ENCODE measurements around the gene IRX3.

IRX3 gene

DNA sequence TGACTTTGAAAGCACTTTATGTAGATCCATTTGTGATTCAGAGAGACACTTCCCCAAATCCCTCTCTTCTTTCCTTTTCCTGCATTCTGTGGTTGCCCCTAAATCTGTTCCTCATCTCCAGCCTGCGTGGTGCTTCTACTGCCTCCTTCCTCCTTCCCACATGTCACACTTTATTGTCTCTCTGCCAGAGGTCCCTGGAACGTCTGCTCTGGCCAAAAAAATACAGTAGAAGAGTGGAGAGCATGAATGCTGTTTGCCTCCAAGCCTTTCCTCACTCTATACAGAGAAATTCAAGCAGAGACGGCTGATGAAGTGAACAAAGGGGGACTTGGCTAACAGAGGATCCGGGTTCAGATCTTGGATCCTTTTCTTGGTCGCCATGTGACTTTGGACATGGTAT is 22.8 kb upstream of the IRX3 start:
- Mint-ChIP-seq H3K9me3 (no peaks in the 10 kb centered on the region), H3K36me3 (ENCODE audit: low read depth) (no peaks in the 10 kb centered on the region), H3K27me3 (ENCODE audit: low read depth) (no peaks in the 10 kb centered on the region), H3K4me3 (no peak overlapping the region), H3K4me1 (ENCODE audit: low read depth) (no peaks in the 10 kb centered on the region), H3K27ac (no peak overlapping the region)

DNA sequence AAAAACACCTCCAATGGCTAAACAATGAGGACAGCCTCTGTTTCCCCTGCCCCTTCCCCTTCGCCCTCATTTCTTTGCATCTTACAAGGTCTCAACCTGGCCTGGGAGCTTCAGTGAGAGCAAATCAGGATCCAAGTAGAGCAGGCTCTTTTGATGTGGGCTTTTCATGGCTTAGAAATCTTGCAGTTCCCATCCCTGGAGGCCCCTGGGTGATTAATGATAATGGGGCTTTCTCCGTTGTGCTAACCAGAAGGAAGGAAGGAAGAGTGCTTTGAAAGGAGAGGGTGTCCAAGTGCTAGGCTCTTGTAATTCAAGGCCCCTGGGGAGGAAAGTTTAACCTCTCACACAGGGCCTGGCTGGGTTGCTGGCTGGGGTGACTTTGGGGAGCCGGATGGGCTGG is 18.5 kb upstream of the IRX3 start:
- H3K9me3 Mint-ChIP-seq, result no peaks in the 10 kb centered on the region
- H3K27ac Mint-ChIP-seq, result no peak overlapping the region
- H3K4me1 Mint-ChIP-seq (ENCODE audit: low read depth), result no peaks in the 10 kb centered on the region
- H3K36me3 Mint-ChIP-seq (ENCODE audit: low read depth), result no peaks in the 10 kb centered on the region
- no peaks in the 10 kb centered on the region for H3K27me3 Mint-ChIP-seq (ENCODE audit: low read depth)
- no peak overlapping the region for H3K4me3 Mint-ChIP-seq

DNA sequence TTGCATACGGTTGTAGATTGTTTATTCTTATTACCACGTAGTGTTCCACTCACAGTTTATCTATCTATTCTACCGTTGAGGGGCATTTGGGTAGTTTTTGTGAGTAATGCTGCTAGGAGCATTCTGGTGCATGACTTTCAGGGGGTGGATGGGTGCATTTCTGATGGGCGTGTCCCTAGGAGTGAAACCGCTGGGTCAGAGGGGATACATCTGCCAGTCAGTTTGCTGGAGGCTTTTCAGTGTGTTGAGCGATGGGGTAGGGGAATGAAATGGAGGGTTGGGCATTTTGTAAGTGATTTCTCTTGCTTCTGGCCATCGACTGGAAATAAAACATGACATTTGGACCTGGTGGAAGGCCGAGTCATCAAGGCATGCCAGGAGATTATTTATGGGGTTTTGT is 17.0 kb upstream of the IRX3 start:
- H3K27ac Mint-ChIP-seq, result no peak overlapping the region
- no peaks in the 10 kb centered on the region for H3K4me1 Mint-ChIP-seq (ENCODE audit: low read depth)
- no peak overlapping the region for H3K4me3 Mint-ChIP-seq
- H3K9me3 Mint-ChIP-seq, result no peaks in the 10 kb centered on the region
- H3K36me3 Mint-ChIP-seq (ENCODE audit: low read depth), result no peaks in the 10 kb centered on the region
- no peaks in the 10 kb centered on the region for H3K27me3 Mint-ChIP-seq (ENCODE audit: low read depth)

DNA sequence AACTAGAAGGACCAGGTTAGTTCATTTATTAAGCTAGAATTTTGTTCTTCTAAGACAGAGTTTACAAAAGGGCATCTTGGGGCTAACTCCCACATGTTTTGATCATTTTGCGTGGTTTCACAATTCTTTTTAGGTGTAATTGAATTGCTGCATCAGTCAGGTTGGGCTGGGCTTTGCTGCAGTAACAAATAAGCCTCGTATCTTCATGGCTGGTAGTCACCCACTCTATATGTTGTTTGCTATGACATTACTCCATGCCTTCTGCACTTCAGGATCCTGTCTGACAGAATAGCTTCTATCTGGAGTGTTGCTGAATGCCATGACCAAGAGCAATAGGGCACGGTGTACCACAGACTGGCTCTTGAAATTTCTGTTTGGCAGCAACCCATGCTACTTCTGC is 10.6 kb upstream of the IRX3 start:
- Mint-ChIP-seq H3K9me3 (peaks cover 8% of the 10 kb centered on the region), H3K4me1 (ENCODE audit: low read depth) (no peaks in the 10 kb centered on the region), H3K36me3 (ENCODE audit: low read depth) (no peaks in the 10 kb centered on the region), H3K27me3 (ENCODE audit: low read depth) (peaks cover 19% of the 10 kb centered on the region), H3K27ac (no peak overlapping the region), H3K4me3 (no peak overlapping the region)

DNA sequence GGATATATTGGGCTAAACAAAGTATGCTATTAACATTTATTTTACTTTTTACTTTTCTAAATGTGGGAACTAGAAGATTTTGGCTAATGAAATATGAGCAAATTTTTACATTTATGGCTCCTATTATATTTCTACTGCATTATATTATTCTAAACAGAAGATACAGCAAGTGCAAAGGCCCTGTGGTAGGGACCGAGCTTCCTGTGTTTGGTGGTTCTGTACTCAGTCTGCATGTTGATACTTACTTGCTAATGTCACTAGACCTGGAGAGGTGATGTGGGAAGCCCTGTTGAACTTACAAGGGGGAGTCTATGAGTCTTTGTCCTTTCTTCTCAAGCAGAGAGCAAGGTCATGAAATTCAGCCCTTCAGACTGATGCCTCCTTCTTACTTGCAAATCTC is 10.0 kb upstream of the IRX3 start:
- H3K27ac Mint-ChIP-seq, result no peak overlapping the region
- no peak overlapping the region for H3K4me3 Mint-ChIP-seq
- peaks cover 8% of the 10 kb centered on the region for H3K9me3 Mint-ChIP-seq
- H3K27me3 Mint-ChIP-seq (ENCODE audit: low read depth), result peaks cover 25% of the 10 kb centered on the region
- no peaks in the 10 kb centered on the region for H3K36me3 Mint-ChIP-seq (ENCODE audit: low read depth)
- no peaks in the 10 kb centered on the region for H3K4me1 Mint-ChIP-seq (ENCODE audit: low read depth)

DNA sequence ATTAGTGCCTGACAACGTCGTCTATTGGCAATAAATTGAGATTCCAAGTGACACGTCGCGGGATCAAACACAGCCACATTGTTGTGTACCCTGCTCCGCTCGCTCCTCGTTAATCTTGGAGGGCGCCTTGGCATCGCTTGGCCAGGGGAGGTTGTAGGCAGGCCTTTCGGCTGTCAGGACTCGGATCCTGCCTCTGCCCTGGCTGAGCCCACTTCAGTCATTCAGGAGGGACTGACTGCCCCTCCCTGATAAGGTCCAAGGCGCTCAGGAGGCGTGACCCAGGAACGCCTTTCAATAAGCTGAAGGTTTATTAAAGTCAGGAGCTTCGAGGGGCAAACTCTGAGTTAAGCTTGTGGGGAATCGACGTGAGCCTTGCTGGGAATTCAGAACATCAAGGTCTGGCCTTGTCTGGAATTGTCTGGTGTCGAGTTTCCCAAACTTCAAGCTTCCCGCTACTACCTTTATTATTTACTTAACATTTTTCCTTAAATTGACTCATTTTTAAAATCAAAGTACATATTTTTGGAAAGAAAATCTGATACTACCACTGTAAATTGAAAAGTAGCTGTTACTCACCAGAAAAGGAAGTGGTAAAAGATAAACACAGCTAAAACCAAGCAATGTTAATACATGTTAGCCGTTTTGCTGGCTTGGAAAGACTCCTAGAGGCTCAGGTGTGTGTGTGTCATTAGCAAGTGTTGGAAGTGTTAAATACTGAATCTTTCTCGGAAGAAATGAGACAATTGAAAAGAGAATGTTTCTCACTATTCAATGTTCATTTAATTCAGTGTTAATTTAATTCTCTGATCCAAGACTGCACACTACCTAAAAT is 5.3 kb upstream of the IRX3 start:
- Mint-ChIP-seq H3K36me3 (ENCODE audit: low read depth) (peaks cover 5% of the 10 kb centered on the region), H3K27me3 (ENCODE audit: low read depth) (peaks cover 62% of the 10 kb centered on the region), H3K9me3 (peaks cover 3% of the 10 kb centered on the region), H3K4me1 (ENCODE audit: low read depth) (peaks cover 3% of the 10 kb centered on the region), H3K27ac (peak overlapping the region; percentile 15), H3K4me3 (no peak overlapping the region)

DNA sequence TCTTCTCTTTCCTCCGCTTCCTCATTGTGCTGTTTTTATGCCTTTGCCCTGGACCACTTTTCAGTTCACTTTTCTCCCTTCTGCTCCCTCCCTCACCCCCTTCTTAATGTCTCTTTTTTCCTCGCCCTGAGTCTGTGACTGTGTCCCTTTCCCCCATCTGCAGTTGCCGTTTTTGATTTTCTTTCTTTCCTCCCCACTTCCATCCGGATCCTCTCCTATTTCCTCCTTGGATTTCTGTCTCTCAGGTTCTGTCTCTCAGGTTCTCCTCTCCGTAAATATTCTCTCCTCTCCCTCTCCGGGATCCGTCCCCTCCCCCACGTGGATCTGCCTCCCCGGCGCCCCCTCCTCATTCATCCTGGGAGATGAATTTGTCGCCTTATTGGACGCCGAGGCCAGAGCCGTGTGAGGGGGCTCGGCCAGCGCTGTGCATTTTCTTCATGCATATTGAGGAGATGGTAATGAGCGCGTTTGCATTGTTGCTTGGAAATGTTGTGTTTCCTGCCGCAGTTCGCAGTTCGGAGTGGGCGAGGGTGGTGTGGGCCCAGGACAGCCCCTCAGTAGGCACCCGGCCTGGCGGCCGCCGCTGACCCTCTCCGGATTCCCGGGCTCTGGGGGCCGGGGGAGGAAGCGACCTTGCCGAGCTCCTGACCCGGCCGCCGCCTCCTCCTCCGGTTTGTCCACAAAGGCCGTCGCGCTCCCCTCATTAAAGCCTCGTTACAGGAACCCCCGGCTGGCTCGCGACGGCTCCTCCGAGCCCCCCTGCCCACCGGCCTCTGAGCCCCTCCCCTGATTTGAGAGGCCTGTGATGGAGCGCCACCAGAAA is 4.5 kb upstream of the IRX3 start:
- H3K36me3 Mint-ChIP-seq (ENCODE audit: low read depth), result peaks cover 10% of the 10 kb centered on the region
- H3K27ac Mint-ChIP-seq, result peak overlapping the region; percentile 58
- H3K27me3 Mint-ChIP-seq (ENCODE audit: low read depth), result peaks cover 68% of the 10 kb centered on the region
- H3K9me3 Mint-ChIP-seq, result peaks cover 3% of the 10 kb centered on the region
- peaks cover 7% of the 10 kb centered on the region for H3K4me1 Mint-ChIP-seq (ENCODE audit: low read depth)
- H3K4me3 Mint-ChIP-seq, result peak overlapping the region; percentile 23

DNA sequence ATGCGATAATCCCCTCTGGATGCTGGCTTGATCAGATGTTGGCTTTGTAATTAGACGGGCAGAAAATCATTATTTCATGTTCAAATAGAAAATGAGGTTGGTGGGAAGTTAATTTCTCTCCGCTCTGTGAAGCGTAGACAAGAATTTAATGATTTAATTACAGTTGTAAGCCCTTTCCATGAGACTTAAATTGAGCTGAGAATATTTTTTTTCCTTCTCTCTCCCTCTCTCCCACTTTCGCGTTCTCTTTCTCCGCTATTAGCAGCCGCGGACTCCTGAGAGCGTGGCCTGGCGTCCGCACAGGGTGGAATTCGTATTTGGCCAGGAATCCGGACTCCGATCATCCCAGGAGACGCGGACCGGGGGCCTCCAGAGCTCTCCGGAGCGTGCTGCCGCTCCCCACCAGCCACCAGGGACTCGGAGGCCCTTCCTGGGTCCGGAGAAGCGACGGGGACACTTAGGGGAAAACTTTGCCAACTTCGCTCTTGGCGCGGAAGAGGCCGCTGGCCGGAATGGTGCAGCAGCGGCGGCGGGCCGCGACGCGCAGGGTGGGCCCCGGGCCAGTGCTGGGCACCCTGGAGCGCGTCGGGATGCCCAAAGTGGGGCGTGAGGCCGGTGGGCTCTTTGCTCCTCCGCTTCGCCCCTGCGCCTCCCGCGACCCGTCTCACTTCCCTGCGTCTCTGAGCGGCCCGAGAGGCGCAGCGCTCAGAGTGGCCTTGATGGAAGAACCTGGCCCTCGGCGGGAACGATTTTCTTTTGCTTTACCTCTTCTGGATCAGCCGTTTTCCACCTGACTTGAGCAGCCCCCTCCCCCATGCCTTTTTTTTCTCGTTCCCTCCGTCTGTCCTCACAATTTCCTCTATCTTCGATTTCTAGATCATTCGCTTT is 3.6 kb upstream of the IRX3 start:
- Mint-ChIP-seq H3K4me1 (ENCODE audit: low read depth) (peaks cover 9% of the 10 kb centered on the region), H3K27ac (peak overlapping the region; percentile 58), H3K4me3 (peak overlapping the region; percentile 23), H3K27me3 (ENCODE audit: low read depth) (peaks cover 67% of the 10 kb centered on the region), H3K36me3 (ENCODE audit: low read depth) (peaks cover 12% of the 10 kb centered on the region), H3K9me3 (no peaks in the 10 kb centered on the region)

DNA sequence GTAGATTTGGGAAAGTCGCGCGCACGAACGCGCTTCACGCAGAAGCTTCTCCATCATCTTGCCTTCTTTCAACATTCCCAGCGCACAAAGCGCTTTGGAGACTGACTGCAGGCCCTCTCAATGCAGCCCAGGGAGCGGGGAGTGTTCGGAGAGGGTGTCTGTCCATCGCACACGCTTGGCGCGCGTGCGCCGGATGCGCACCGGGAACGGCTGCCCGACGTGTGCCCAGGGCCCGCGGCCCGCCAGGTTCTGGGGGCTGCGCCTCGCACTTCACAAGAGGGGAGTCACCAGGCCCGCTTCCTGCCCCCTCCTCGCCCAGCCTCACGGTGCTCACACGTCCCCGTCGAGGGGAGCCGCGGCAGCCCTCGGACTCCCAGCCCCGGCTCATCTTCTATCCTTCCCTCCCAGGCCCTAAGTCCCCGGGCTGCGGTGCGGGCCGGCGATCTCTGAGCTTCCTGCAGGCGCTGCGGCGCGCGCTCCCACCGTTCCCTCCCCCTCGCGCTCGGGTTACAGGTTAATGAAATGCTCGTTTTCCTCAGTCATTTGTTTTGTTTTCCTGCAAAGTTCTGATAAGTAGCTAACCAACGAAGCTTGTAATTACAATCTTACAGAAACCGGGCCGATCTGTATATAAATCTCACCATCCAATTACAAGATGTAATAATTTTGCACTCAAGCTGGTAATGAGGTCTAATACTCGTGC is 2.8 kb upstream of the IRX3 start:
- Mint-ChIP-seq H3K27ac (peak overlapping the region; percentile 34), H3K4me1 (ENCODE audit: low read depth) (peaks cover 12% of the 10 kb centered on the region), H3K4me3 (no peak overlapping the region), H3K36me3 (ENCODE audit: low read depth) (peaks cover 13% of the 10 kb centered on the region), H3K9me3 (no peaks in the 10 kb centered on the region), H3K27me3 (ENCODE audit: low read depth) (peaks cover 72% of the 10 kb centered on the region)

DNA sequence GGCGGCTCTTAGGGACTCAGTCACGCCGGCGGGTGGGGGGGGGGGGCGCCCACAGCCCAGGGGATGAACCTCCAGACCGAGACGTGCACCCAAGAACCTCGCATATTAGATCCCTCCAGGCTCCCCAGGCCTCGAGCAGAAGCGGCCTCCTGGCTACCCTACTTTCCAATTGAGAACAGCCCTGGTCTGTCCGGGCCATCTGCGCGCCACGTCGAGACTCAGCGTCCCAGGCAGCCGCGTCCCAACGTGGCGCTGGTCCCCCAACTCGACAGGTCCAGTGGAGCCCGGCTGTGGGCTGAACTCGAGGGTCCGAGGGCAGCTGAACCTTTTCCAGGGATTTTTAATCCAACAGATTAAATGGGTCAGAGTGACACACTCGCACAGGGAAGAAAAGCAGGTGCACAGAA is 2.3 kb upstream of the IRX3 start:
- Mint-ChIP-seq H3K4me1 (ENCODE audit: low read depth) (peaks cover 12% of the 10 kb centered on the region), H3K9me3 (no peaks in the 10 kb centered on the region)

DNA sequence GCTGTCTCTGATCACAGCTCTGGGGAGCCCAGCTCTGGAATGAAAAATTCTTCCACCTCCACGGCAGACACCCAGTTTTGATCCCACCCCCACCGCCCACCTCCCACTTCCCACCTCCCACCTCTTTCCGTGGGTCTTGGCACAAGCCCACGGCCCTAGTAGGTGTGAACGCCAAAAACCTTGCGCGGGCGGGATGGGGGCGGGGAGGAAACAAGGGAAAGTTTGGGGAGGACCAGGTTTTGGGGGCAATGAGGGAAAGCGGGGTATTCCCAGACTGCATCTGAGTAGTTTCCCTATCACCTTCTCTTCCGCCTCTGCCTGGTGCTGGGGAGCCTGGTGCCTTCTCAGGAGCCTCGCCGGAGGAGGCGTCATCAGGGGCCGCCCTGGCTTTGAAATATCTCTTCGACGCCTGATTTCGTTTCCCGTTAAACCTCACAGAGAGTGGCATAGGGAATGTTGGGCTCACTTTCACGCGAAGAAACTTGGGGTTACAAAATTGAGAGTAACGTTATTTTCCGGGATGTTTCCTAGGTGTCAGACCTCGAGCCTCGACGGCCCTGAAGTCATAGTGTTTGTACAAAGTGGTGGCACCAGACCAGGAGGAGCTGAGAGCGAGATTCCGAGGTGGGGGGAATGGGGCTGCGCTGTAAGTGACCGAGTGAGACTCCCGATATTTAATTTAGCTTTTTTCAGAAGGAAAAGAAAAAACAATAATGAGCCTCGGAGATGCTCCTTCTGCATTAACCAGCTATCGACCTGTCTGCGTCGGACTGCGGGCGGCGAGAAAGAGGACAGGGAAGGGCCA is 1.6 kb upstream of the IRX3 start:
- peak overlapping the region; percentile 62 for H3K27ac Mint-ChIP-seq
- peaks cover 15% of the 10 kb centered on the region for H3K4me1 Mint-ChIP-seq (ENCODE audit: low read depth)
- peaks cover 74% of the 10 kb centered on the region for H3K27me3 Mint-ChIP-seq (ENCODE audit: low read depth)
- H3K4me3 Mint-ChIP-seq, result no peak overlapping the region
- no peaks in the 10 kb centered on the region for H3K9me3 Mint-ChIP-seq
- H3K36me3 Mint-ChIP-seq (ENCODE audit: low read depth), result peaks cover 13% of the 10 kb centered on the region

More for the DNA sequence above, 2.3 kb upstream of the IRX3 start:
- H3K27me3 Mint-ChIP-seq (ENCODE audit: low read depth), result peaks cover 74% of the 10 kb centered on the region
- H3K4me3 Mint-ChIP-seq, result no peak overlapping the region
- no peak overlapping the region for H3K27ac Mint-ChIP-seq
- peaks cover 13% of the 10 kb centered on the region for H3K36me3 Mint-ChIP-seq (ENCODE audit: low read depth)

DNA sequence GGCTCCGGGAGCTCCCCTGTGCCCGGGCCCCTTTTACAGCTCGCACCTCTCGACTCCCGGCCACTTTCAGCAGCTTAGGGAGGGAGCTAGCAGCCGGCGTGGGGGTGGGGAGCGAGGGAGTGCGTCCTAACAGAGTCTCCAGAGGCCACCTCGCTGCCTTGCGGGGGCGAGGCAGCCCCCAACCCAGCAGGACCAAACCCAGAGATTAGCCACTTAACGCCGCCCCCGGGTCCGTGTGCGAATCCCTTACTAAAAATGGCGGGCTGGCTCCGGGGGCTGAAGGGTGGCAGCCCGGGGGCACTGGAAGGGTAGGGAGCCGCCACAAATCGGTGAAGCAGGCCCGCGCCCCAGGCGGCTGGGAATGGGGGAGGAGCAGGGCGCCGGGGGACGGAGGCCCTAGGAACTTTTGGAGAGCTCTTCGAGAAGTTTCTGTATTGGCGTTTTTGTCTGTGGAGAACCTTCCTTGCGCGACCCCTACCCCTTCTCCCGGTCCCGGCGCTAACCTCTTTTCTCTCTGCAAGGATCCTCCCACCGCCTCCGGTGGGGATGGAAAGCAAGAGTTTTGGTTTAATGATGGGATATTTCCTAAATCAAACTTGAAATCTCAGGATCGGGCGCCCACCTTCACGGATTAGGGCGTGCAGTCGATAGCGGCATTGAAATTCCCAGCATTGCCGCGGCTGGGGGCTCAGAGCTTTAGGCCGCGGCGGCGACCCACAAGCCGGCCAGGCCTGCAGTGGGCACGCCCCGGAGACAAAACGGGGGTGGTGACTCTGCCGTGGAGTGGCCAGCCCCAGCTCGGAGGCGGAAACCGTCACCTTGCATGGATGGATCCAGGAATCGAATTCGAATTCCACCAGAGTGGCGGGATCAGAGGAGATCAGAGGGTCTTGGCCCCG is 793 bp upstream of the IRX3 start:
- no peaks in the 10 kb centered on the region for H3K9me3 Mint-ChIP-seq
- H3K4me1 Mint-ChIP-seq (ENCODE audit: low read depth), result peaks cover 18% of the 10 kb centered on the region
- no peak overlapping the region for H3K27ac Mint-ChIP-seq
- H3K27me3 Mint-ChIP-seq (ENCODE audit: low read depth), result peaks cover 77% of the 10 kb centered on the region
- peaks cover 15% of the 10 kb centered on the region for H3K36me3 Mint-ChIP-seq (ENCODE audit: low read depth)
- H3K4me3 Mint-ChIP-seq, result no peak overlapping the region

DNA sequence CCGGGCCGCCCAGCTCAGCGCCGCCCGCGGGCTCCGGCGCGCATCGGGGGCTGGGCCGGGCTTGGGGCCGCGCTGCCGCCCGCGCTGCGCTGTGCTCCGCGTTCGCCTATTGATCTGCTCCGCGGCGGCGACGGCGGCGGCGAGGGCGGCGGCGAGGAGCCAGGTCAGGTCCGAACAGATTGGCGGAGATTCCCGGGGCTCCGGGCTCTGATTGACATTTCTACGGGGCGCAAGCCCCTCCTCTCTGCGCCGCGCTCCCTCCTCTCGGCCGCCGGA is 559 bp downstream of the IRX3 start:
- peak overlapping the region; percentile 79 for H3K27ac Mint-ChIP-seq
- peaks cover 15% of the 10 kb centered on the region for H3K36me3 Mint-ChIP-seq (ENCODE audit: low read depth)
- peak overlapping the region; percentile 81 for H3K4me3 Mint-ChIP-seq
- peaks cover 76% of the 10 kb centered on the region for H3K27me3 Mint-ChIP-seq (ENCODE audit: low read depth)
- peaks cover 21% of the 10 kb centered on the region for H3K4me1 Mint-ChIP-seq (ENCODE audit: low read depth)
- no peaks in the 10 kb centered on the region for H3K9me3 Mint-ChIP-seq
